Vagina (tissue), 2 donors: ENCODE results near the gene IQGAP2.

ENCODE experiments used
- POLR2A ChIP-seq, 2 donors: fragments of 450-650 bp; IDR thresholded peaks; one replicate each; pipeline ENCODE4 v1.6.1; 2017; ENCODE audit warnings: antibody characterized with exemption in 2 of 2, mild to moderate bottlenecking in 2 of 2, moderate library complexity in 2 of 2
- POLR2AphosphoS5 ChIP-seq, 2 donors: sonication (generic); formaldehyde crosslinking; IDR thresholded peaks; one replicate each; pipeline ENCODE4 v1.9.0; 2017; ENCODE audit warnings: antibody characterized with exemption in 2 of 2, mild to moderate bottlenecking in 2 of 2, low read depth in 1 of 2; ENCODE audit not compliant: insufficient read depth in 1 of 2
- TF ChIP-seq, protein P1 (sequence below), 3 experiments: fragments of 450-650 bp in 2 of 3; fragments of 200-600 bp in 1 of 3; sonication (generic) in 1 of 3; IDR thresholded peaks; one replicate each; pipeline ENCODE4 v1.5.1; 2017 to 2019; ENCODE audit warnings: antibody characterized with exemption in 3 of 3, mild to moderate bottlenecking in 2 of 3, moderate library complexity in 2 of 3

DNA sequence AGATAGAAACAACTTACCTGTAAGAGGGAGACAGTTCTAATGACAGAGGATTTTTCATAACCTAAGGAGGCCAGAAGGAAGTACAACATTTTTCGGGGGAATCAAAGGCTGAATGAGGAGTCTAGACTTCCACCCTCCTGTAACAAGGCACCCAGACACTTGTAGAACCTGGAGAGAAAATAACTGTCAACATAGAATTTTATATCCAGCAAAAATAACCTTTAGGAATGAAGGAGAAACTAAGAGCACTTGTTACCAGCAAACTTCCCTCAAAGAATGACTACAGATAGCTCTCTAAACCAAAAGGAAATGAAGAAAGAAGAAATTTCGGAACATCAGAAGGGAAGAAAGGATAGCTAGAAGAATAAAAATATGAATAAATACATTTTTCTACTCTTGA is 246.1 kb downstream of the IQGAP2 start:
- TF ChIP-seq, protein P1, sequence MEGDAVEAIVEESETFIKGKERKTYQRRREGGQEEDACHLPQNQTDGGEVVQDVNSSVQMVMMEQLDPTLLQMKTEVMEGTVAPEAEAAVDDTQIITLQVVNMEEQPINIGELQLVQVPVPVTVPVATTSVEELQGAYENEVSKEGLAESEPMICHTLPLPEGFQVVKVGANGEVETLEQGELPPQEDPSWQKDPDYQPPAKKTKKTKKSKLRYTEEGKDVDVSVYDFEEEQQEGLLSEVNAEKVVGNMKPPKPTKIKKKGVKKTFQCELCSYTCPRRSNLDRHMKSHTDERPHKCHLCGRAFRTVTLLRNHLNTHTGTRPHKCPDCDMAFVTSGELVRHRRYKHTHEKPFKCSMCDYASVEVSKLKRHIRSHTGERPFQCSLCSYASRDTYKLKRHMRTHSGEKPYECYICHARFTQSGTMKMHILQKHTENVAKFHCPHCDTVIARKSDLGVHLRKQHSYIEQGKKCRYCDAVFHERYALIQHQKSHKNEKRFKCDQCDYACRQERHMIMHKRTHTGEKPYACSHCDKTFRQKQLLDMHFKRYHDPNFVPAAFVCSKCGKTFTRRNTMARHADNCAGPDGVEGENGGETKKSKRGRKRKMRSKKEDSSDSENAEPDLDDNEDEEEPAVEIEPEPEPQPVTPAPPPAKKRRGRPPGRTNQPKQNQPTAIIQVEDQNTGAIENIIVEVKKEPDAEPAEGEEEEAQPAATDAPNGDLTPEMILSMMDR (IDR thresholded peaks at IDR 0.05) = no peak
- no peak for TF ChIP-seq POLR2A (IDR thresholded peaks at IDR 0.05)
- TF ChIP-seq POLR2AphosphoS5 (IDR thresholded peaks at IDR 0.05; ENCODE audit: insufficient read depth in 1 of 2, low read depth in 1 of 2) = no peak
